D341Med (cell line): ENCODE measurements around the gene ABI3.
A peak's percentile ranks its signal among the peaks of the same experiment; 100 is the strongest.

Experiments used
- DNase-seq: peaks from one replicate; pipeline ENCODE4 v3.0.0; 2012; ENCODE audit warnings: low spot score

The ABI3 gene

DNA sequence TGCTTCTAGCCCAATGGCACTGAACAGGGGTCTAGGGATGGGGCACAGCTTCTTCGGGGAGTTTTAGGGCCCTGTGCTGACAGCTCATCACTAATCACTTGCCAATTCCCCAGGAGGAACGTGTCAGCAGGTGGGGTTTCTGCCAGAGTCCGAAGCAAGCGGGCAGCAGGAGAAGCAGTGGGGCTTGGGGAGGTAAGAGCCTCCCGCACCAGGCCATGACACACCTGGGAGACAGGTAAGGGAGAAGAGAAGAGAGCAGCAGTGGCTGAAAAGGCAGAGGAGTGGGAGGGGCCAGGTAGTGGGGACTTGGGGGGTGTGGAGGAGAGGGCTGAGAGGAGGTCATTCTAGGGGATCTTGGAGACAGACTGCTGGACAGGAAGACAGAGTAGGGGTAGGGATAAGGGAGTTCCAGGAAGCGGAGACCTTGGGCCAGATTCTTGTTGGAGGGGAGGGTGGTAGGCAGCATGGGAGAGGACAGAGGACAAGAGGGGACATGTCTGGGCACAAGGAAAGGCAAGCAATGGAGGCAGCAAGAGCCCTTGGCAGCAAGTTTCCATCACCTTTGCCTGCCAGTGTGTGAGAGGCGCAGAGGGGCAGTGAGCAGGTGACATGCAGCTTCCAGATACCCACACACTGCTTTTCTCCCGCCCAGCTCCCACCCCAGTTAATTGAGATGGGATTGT lies 15.2 kb downstream of the ABI3 start:
- no peak for DNase-seq

DNA sequence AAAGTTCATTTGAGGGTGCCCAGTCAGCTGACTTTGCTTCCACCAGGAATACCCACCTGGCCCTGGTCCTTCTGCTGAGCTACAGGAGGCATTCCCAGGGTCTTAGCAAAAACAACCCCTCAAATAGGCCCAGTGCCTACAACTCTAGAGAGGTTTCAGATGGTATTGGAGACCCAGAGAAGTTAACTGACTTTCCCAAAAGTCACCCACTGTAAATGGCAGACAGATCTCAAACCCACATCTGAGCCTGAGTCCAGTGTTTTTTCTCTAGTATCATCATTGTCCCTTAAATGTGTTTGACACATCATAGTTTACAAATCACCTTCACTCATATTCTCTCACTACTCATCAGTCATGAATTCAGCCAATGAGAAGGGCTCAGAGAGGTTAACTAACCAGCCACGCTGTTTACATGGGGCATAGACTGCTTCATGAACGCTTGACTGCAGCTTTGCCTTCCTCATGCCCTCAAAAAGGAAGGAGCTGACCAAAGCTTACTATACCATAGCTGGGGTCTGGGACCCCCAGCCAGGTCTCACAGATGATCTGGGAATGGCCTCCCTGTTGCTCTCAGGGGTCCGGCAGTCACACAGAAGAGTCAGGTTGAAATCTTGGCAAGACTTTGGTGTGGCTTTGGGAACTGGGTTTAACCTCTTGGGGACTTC lies 16.4 kb downstream of the ABI3 start:
- DNase-seq: no peak

DNA sequence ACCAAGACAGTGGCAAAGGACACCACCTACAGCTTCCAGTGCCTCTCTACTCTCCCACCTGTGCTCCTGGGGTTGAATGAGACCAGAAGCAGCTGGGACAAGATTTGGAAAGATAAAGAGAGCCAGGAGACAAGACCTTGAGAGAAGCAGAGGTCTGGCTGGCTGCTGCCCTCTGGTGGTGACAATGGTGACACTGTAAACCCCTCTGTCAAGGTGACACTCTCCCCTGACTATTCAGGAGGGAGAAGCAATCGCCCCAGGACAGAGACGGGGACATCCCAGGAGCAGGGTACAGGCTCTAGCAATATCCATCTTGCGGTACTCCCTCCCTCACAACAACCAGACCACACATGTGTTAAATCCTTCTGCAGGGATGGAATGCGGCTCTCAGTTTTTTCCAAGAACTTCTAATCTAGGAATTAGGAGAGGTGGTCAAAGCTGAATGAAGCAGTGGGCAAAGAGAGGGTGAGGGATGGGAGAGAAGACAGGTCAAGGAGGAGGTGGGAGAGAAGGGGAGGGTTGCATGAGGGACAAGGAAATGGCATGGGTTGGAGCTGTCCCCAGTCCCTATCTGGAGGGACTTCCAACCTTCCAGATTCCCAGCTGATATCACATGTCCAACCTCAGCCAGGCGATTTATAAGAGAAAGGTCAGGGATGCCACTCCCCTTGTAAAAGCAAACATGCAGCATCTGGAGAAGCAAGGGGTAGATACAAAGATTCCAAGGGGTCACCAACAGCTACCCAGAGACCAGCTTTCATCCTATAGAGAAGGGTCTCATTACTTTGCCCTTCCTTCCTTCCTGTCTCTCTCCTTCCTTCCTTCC lies 17.1 kb downstream of the ABI3 start:
- peak; percentile 84 for DNase-seq

GRCh38 chr17:49229076-49229804 lies 18.7 kb downstream of the ABI3 start:
- no peak for DNase-seq

- no peak for DNase-seq
These were observed 19.5 kb downstream of the ABI3 start for GRCh38 chr17:49229805-49230600.

GRCh38 chr17:49230636-49231562 lies 20.4 kb downstream of the ABI3 start, which contains the start of gene PHOSPHO1:
Gene PHOSPHO1 (minus strand): TSS chr17:49230787. CDS start chr17:49226691, 4,096 bp downstream.
- DNase-seq: peak; percentile 100

DNA sequence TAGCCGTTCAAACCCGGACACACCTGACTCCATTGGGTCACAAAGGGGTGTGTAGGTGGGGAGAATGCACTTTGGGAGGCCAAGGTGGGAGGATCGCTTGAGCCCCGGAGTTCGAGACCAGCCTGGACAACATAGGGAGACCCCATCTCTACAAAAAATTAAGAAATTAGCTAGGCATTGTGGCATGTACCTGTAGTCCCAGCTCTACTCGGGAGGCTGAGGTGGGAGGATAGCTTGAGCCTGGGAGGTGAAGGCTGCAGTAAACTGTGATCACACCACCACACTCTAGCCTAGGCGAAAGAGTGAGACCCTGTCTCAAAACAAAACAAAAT lies 21.0 kb downstream of the ABI3 start:
- no peak for DNase-seq

DNA sequence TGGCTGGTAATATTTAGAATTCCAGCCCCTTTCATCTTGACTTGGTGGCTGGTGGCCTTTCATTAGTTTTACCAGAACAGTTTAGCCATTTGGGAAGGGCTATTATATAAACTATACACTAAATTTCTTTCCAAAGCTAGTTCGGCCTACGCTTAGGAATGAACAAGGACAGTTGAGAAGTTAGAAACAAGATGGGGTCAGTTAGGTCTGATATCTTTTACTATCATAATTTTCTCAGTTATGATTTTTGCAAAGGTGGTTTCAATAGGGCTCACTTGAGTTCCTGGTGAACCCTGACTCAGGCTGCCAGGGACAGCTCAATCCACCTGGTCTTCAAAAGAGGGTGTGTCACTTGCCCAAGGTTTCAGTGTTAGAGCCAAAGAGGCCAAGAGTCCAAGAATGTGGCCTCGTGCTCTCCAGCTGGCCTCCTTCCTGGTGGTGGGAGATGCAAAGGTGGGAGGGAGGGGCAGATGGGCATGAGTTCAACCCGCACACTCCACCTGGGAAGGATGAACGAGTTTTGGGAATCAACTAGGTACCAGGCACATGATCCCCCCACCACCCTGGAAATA lies 24.1 kb downstream of the ABI3 start:
- no peak for DNase-seq

- DNase-seq: no peak
These were observed 25.4 kb downstream of the ABI3 start for GRCh38 chr17:49235896-49236295.

DNA sequence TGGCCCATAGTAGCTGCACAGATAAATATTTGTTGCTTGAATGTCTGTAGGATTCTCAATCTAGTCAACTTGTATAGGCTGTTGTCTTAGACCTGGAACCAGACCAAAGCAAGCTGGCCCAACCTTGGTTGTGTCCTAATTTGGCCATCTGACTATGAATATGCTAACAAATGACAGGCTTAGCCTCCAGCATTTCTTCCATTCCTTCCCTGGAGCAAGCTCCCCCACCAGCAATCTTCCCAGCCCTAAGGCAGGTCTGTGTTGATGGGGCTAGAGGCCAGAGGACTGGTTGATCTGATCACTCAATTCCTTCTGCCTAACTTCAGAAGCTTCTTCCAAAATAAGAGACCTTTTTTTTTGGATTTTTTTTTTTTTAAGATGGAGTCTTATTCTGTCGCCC lies 29.5 kb downstream of the ABI3 start:
- no peak for DNase-seq

DNA sequence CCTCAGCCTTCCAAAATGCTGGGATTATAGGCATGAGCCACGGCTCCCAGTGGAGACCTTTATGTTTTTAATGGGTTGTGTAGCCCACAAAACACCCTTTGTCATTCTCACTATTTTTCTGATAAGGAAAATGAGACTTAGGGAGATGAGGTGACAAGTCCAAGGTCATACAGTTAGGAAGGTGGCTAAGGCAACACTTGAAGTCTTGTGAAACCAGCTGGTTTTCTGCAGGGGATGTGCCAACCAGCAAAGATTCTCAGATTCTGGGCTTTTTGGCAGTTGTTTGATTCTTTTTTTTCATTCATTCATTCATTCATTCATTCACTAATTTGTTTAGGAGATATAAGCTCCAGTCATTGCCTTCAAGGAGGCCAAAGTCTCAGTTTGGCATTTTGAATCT lies 30.1 kb downstream of the ABI3 start:
- no peak for DNase-seq

- no peak for DNase-seq
These were observed 30.5 kb downstream of the ABI3 start for GRCh38 chr17:49241040-49241439.

DNA sequence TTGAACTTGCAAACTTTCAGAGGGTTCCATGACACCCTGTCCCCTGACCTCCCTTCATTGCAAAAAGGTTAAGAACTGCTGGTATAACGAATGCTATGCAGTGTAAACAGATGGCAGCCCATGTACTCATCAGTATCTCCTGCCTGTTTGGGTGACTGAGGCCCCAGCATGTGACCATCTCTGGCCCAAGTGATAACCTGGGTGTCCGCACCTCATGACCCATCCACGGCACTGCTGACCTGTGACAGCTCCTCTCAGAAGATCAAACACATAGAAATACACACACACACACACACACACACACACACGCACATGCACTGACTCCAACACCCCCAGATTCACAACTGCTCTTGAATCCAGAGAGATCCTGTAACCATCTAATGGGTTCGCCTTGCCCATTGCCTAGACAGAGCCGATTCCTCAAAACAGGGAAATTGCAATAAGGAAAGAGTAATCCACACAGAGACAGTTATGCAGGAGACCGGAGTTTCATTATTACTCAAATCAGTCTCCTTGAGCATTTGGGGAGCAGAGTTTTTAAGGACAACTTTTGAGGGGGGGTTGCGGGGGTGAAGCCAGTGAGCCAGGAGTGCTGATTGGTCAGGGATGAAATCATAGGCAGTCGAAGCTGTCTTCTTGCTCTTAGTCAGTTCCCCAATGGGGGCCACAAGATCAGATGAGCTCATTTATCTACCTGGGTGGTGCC lies 31.3 kb downstream of the ABI3 start:
- no peak for DNase-seq

DNA sequence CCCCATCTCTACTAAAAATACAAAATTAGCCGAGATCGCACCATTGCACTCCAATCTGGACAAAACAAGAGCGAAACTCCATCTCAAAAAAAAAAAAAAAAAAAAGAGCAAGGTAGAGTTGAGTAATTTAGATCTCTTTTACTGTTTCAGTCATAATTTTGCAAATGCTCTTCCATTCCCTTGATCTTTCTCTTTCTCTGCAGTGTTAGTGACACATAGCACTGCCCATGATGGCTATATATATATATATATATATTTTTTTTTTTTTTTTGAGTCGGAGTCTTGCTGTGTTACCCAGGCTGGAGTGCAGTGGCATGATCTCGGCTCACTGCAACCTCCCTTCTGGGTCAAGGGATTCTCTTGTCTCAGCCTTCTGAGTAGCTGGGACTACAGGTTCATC lies 32.3 kb downstream of the ABI3 start:
- DNase-seq: no peak

DNA sequence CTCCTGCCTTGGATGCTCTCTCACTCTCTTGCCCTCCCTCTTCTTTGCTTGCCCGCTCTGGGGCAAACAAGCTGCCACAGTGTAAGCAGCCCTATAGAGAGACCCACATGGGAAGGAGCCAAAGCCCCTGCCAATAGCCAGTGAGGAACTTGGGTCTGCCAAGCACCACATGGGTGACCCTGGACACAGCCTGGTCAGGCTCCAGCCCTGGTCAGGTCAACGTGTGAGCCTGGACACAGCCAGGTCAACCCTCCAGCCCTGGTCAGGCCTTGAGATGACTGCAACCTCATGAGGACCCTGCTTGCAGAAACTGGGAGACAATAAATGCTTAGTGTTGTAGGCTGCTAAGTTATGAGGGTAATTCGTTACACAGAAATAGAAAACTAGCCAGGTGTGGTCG lies 34.3 kb downstream of the ABI3 start:
- DNase-seq: no peak

GRCh38 chr17:49247944-49248343 lies 37.4 kb downstream of the ABI3 start:
- DNase-seq: no peak

GRCh38 chr17:49249292-49249794 lies 38.8 kb downstream of the ABI3 start:
- no peak for DNase-seq

- no peak for DNase-seq
These were observed 39.5 kb downstream of the ABI3 start for GRCh38 chr17:49249890-49250522.
